T-helper 9 cell (primary cell): ENCODE data around the gene PPY.
"Not testable (repeated sequence)": the region's sequence is repeated elsewhere in the genome, so short reads cannot be mapped to it uniquely, and the experiment has no call there.

Source experiments
- DNase-seq: peaks from one replicate; pipeline ENCODE4 v3.0.0-alpha.2; 2020
- total RNA-seq, 2 donors: gene quantifications; one replicate each; lab custom pipeline; 2026; lab: John Stamatoyannopoulos, UW

The PPY gene, protein sequence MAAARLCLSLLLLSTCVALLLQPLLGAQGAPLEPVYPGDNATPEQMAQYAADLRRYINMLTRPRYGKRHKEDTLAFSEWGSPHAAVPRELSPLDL
- 0 reads per million in 2 donors for total RNA-seq

- DNase-seq, result no peak
Measured at GRCh38 chr17:43942051-43942685, at the start of gene PPY. Gene PPY (minus strand): TSS chr17:43942476. CDS start chr17:43941654, 822 bp downstream.

DNA sequence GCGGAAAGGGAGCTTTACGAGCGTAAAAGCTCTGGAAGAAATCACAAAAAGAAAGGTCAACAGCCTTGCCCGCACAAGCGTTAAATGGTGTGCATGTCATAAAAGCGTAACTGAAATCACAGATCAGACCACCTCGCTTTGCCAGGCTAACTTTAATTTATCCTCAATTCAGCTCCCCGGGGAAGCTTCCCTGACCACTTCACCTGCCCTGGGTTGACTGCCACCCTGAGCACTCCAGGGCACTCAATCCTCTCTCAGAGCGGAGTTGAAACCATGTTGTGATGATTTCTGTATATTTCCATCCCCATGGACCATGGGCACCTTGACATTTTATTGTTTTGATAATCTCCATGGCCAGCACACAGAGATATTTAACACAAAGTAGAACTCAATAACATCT, 46.0 kb upstream of the PPY start:
- DNase-seq, result no peak

GRCh38 chr17:43987131-43988021, 45.1 kb upstream of the PPY start:
- DNase-seq, result no peak

GRCh38 chr17:43986225-43986981, 44.1 kb upstream of the PPY start:
- no peak for DNase-seq

- no peak for DNase-seq
Measured at GRCh38 chr17:43984521-43984920, 42.2 kb upstream of the PPY start.

GRCh38 chr17:43983515-43984411, 41.5 kb upstream of the PPY start:
- no peak for DNase-seq

- DNase-seq, result no peak
Measured at GRCh38 chr17:43983196-43983514, 40.9 kb upstream of the PPY start.

- DNase-seq, result no peak
Measured at GRCh38 chr17:43982171-43982570, 39.9 kb upstream of the PPY start.

- DNase-seq, result no peak
Measured at GRCh38 chr17:43979671-43980070, 37.4 kb upstream of the PPY start.

DNA sequence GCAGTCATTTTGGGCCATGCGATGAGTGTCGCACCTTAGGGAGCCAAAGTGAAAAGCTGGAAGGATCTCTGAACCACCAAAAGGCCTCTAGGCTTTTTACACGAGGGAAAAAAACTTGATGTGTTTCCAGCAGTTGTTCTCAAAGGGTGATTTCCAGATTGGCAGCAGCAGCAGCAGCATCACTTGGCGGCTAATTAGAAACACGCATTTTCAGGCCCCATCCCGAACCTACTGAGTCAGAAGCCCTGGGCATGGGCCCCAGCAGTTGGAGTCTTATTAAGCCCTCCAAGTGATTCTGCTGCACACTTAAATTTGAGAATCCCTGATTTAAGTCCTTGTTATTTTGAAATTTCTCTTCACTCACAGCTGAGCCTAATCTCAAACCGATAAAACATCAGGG, 36.7 kb upstream of the PPY start:
- no peak for DNase-seq

- no peak for DNase-seq
Measured at GRCh38 chr17:43978078-43978477, 35.8 kb upstream of the PPY start.

DNA sequence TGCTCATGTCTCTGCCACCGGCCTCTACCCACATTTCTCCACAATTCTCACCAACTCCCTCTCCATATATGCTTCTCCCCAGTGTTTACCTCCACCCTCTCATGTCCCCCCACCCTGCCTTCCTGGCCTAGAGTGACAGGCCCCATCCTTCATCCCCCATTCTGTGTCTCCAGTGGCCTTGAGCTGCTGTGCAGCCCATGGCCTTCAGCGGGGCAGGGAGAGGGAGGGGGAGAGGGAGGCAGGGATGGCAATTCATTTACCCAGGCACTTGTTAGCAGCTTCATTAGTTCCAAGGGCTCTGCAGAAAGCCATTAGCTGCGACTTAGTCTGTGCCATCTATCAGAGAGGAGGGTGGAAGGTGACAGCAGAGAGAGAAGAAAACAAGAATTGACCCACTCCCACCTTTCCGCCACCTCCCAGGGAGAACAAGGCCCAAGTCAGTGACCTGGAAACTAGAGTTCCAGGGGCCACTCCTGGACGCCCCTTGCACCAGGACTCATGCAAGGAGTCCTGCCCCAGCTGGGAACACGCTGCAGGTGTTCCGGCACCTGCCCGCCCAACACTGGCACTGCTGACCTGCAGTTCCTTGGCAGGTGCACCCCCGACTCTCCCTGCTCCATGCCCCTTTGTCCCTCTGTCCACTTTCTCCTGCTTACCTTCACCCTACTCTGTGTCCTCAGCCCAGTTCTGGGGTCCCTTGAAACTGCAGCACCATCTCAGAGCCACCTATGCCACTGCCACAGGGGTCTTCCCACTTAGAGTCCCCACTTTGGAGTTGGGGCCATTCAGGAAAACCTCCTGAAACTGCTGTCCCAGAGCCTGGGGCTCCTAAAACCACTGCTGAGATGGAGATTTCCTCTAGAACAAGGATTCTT, 34.9 kb upstream of the PPY start:
- no peak for DNase-seq

GRCh38 chr17:43975898-43976297, 33.6 kb upstream of the PPY start:
- no peak for DNase-seq

DNA sequence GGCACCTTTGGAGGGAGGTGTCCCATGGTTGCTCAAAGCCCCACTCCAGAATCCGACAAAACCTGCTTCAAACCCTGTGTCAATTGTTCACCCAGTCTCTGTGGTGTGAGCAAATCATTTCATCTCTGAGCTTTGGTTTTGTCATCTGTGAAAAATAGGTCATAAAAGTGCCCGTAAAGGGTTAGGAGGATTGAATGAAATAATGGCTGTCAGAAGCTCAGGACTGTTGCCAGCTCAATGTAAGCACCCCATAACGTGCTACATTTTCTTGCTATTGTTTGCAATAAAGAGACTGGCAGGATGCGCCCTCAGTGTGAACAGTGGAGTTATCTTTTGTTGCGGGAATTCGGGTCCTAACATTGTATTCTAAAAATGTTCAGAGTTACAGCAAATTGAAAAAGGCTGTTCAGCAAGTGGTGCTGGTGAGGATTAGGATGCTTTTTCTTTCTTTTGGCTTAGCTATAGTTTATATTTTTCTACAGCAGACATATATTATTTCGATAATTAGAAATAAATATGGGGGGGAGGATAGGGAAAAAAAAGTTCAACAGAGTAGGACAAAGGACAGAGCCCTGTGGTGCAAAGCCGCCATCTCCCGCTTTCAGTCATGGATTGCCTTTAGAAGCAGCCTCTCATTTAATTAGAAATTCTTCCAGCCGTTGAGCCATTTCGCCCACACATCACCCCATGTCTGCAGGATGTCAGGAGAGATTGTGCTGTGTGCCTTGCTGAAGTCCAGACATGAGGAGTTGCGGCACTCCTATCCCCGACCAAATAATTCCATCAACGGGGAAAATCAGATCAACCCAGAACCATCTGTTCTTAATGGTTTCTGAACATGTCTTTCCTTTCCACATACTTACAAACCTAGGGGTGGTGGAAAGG, 32.3 kb upstream of the PPY start:
- no peak for DNase-seq

GRCh38 chr17:43972444-43973212, 30.4 kb upstream of the PPY start:
- DNase-seq, result not testable (repeated sequence)

DNA sequence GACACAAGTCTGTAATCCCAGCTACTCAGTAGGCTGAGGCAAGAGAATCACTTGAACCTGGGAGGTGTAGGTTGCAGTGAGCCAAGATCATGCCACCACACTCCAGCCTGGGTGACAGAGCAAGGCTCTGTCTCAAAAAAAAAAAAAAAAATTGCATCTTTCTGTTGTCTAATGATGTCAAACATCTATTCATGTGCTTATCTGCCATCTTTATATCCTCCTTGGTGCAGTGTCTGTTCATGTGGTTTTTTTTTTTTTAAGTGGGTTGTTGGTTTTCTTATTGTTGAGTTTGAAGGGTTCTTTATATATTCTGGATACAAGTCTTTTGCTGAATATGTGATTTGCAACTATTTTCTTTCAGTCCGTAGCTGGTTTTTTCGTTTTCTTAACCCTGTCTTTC, 29.2 kb upstream of the PPY start:
- DNase-seq, result not testable (repeated sequence)

DNA sequence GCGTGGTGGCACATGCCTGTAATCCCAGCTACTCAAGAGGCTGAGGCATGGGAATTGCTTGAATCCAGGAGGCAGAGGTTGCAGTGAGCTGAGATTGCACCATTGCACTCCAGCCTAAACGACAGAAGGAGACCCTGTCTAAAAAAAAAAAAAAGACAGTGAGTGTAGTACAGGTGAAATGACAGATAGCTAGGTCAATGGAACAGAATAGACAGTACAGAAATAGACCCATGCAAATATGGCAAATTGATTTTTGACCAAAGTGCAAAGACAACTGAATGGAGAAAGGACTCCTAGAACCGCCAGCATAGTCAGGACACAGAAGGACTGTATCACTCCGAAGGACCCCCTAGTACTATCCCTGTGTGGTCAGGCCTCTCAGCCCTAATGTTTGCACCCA, 28.1 kb upstream of the PPY start:
- no peak for DNase-seq

DNA sequence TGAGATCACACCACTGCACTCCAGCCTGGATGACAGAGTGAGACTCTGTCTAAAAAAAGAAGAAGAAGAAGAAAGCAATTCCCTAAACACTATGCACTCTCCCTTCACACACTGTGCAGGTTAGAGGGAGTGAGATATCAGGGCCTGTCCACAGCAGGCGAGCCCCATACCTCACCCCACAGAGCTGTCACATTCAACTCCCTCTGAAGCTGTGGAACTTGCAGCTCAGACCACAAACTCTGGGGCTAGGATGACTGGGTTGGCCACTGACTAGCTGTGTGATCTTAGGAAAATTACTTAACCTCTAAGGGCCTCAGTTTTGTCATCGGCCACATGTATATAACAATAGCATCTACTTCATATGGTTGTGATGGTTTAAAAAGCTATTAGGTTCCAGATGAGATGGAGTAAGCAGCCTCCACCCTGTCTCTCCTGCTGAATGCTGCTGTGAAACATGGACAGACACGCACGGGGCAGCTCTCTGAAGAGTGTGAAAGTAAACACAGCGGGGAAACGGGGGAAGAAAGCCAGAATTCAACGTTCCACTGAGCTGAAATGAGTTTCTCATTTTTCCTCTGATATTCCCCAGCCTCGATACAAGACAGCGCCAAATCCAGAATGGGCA, 25.1 kb upstream of the PPY start:
- no peak for DNase-seq

DNA sequence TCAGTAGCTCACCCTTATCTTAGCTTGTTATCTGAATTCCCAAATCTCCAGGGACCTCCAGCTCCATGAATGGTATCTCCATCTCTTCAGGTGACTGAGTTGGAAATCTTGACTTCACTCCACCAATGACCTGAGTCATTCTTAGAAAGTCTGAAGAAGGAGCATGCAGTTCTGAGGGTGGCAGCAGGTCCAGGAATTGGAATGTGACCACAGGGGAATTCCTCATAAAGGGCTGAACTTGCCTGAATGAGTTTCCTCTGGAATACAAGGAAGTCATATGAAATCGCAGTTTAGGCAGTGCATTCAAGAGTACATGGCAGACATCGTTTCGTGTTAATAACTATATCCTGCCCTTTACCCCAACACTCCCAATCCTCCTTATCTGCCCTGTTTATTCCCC, 24.0 kb upstream of the PPY start:
- no peak for DNase-seq
